NCI-H2107 treated with DMSO at 0.1 percent for 48 hours (cell line): ENCODE data around the gene PAM16.

ENCODE experiments used
- DNase-seq: peaks from one replicate; lab custom pipeline; 2025; ENCODE audit not compliant: unreplicated experiment; lab: John Stamatoyannopoulos, UW

The PAM16 gene

GRCh38 chr16:4306470-4307214 is 44.5 kb downstream of the PAM16 start:
- peak; percentile 87 for DNase-seq

- DNase-seq: no peak
Measured at GRCh38 chr16:4303973-4304372, 47.1 kb downstream of the PAM16 start.

GRCh38 chr16:4301968-4302367 is 49.2 kb downstream of the PAM16 start:
- no peak for DNase-seq

GRCh38 chr16:4301177-4301576 is 49.9 kb downstream of the PAM16 start:
- no peak for DNase-seq

GRCh38 chr16:4298761-4299522 is 52.2 kb downstream of the PAM16 start:
- DNase-seq: no peak

GRCh38 chr16:4297480-4297879 is 53.6 kb downstream of the PAM16 start:
- DNase-seq: no peak

GRCh38 chr16:4295581-4295980 is 55.5 kb downstream of the PAM16 start:
- no peak for DNase-seq

- DNase-seq: peak; percentile 81
Measured at GRCh38 chr16:4293822-4294457, 57.2 kb downstream of the PAM16 start.

- no peak for DNase-seq
Measured at GRCh38 chr16:4293181-4293716, 57.9 kb downstream of the PAM16 start.

GRCh38 chr16:4291699-4292098 is 59.4 kb downstream of the PAM16 start:
- no peak for DNase-seq
